NCI-H345 (cell line): ENCODE measurements around the gene TPI1.
A peak's percentile ranks its signal among the peaks of the same experiment; 100 is the strongest.
"Not testable (repeated sequence)": the region's sequence is repeated elsewhere in the genome, so short reads cannot be mapped to it uniquely, and the experiment has no call there.

Experiments used
- DNase-seq: peaks from one replicate; lab custom pipeline; 2025; lab: John Stamatoyannopoulos, UW

The TPI1 gene

GRCh38 chr12:6869049-6870021 is 2.0 kb downstream of the TPI1 start:
- DNase-seq: peak; percentile 84

- DNase-seq: not testable (repeated sequence)
Measured at GRCh38 chr12:6870304-6870703, 3.0 kb downstream of the TPI1 start.

GRCh38 chr12:6871052-6871957 is 4.0 kb downstream of the TPI1 start:
- DNase-seq: peak; percentile 66

- DNase-seq: peak; percentile 82
Measured at GRCh38 chr12:6872073-6873048, 5.0 kb downstream of the TPI1 start.

- peak; percentile 99 for DNase-seq
Measured at GRCh38 chr12:6873094-6874014, 6.0 kb downstream of the TPI1 start, which contains the start of gene SPSB2. Gene SPSB2 (minus strand): TSS chr12:6873303. CDS start chr12:6872901, 402 bp downstream.

GRCh38 chr12:6874015-6874368 is 6.7 kb downstream of the TPI1 start:
- not testable (repeated sequence) for DNase-seq

GRCh38 chr12:6879824-6880223 is 12.5 kb downstream of the TPI1 start:
- not testable (repeated sequence) for DNase-seq

GRCh38 chr12:6883252-6883651 is 15.9 kb downstream of the TPI1 start:
- no peak for DNase-seq

GRCh38 chr12:6883683-6884082 is 16.4 kb downstream of the TPI1 start:
- no peak for DNase-seq

- no peak for DNase-seq
Measured at GRCh38 chr12:6884539-6884938, 17.2 kb downstream of the TPI1 start.

GRCh38 chr12:6886206-6886999 is 19.1 kb downstream of the TPI1 start:
- DNase-seq: not testable (repeated sequence)

- DNase-seq: no peak
Measured at GRCh38 chr12:6887460-6887859, 20.1 kb downstream of the TPI1 start.

GRCh38 chr12:6888360-6888759 is 21.0 kb downstream of the TPI1 start:
- DNase-seq: no peak

- DNase-seq: not testable (repeated sequence)
Measured at GRCh38 chr12:6888794-6889193, 21.5 kb downstream of the TPI1 start.

GRCh38 chr12:6889775-6890573 is 22.6 kb downstream of the TPI1 start:
- DNase-seq: not testable (repeated sequence)

GRCh38 chr12:6890789-6891645 is 23.7 kb downstream of the TPI1 start:
- DNase-seq: peak; percentile 98

- no peak for DNase-seq
Measured at GRCh38 chr12:6891646-6892001, 24.3 kb downstream of the TPI1 start.

- not testable (repeated sequence) for DNase-seq
Measured at GRCh38 chr12:6892683-6893082, 25.4 kb downstream of the TPI1 start.
